Measurements from ENCODE around the gene IFIT1B. TPM values are rescaled to one million over a fixed set of nuclear protein-coding genes. Genes with fewer than 3 reads are reported as not detected.

Gene IFIT1B
- total and polyA plus RNA-seq, 9 of the 15 experiments (the other 6 are each of a cell fraction or from before 2014, with no cell fraction given) = not detected

GRCh38 chr10:89373916-89374711 is 3.7 kb upstream of the IFIT1B start (continued):
- TF ChIP-seq, protein P1, sequence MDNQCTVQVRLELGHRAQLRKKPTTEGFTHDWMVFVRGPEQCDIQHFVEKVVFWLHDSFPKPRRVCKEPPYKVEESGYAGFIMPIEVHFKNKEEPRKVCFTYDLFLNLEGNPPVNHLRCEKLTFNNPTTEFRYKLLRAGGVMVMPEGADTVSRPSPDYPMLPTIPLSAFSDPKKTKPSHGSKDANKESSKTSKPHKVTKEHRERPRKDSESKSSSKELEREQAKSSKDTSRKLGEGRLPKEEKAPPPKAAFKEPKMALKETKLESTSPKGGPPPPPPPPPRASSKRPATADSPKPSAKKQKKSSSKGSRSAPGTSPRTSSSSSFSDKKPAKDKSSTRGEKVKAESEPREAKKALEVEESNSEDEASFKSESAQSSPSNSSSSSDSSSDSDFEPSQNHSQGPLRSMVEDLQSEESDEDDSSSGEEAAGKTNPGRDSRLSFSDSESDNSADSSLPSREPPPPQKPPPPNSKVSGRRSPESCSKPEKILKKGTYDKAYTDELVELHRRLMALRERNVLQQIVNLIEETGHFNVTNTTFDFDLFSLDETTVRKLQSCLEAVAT (IDR thresholded peaks at IDR 0.05) = 0 out of 4 replicates have a peak, but pooled peaks of 1 of the 2 experiments have one; percentile 32
- no peak for TF ChIP-seq TAF15 (IDR thresholded peaks at IDR 0.05; ENCODE audit: low read depth, low read length)
- no peak for TF ChIP-seq IRF1 (CRISPR knock-in tag; IDR thresholded peaks at IDR 0.05; ENCODE audit: borderline replicate concordance)
- TF ChIP-seq ETS1 (conservative IDR thresholded peaks at IDR 0.05; ENCODE audit: control insufficient read depth, low read depth, low read length) = no peak
- no peak for TF ChIP-seq ZNF143 (CRISPR knock-in tag; IDR thresholded peaks at IDR 0.05)
- TF ChIP-seq E2F3 (CRISPR knock-in tag; IDR thresholded peaks at IDR 0.05) = no peak
- TF ChIP-seq RBBP5 (IDR thresholded peaks at IDR 0.05; ENCODE audit: borderline replicate concordance, insufficient read depth, low read length, poor library complexity, severe bottlenecking) = no peak
- TF ChIP-seq POLR2B (IDR thresholded peaks at IDR 0.05; ENCODE audit: low read depth, partially characterized antibody) = no peak
- no peak for TF ChIP-seq USF2 (CRISPR knock-in tag; IDR thresholded peaks at IDR 0.05)
- no peak for TF ChIP-seq WHSC1 (IDR thresholded peaks at IDR 0.05; ENCODE audit: low read length)
- TF ChIP-seq UBTF (IDR thresholded peaks at IDR 0.05; ENCODE audit: borderline replicate concordance in 1 of 2, low read depth in 2 of 2, low read length in 2 of 2) = no peak
- no peak for TF ChIP-seq ZNF592 (IDR thresholded peaks at IDR 0.05)
- no peak for TF ChIP-seq HOXB6 (CRISPR knock-in tag; IDR thresholded peaks at IDR 0.05; ENCODE audit: borderline replicate concordance)

Measured in K562 (cell line).